GM12878 (cell line): ENCODE results near the gene EPHB1.

Source experiments
- BRCA1 ChIP-seq: IDR thresholded peaks from 2 replicates; pipeline ENCODE4 v1.6.1; 2011; ENCODE audit warnings: low read depth, low read length, improper control_type of control experiment
- CEBPB ChIP-seq, 2 experiments: fragments of 150-350 bp in 1 of 2; IDR thresholded peaks; 2 replicates each; pipeline ENCODE4 v1.6.1; 2012 to 2014; ENCODE audit warnings: low read depth in 2 of 2, low read length in 2 of 2, borderline replicate concordance in 1 of 2, inconsistent platforms in 1 of 2
- CHD1 ChIP-seq: IDR thresholded peaks from 2 replicates; pipeline ENCODE4 v1.6.1; 2012; ENCODE audit warnings: low read depth, low read length, improper control_type of control experiment
- ELK1 ChIP-seq: IDR thresholded peaks from 2 replicates; pipeline ENCODE4 v1.6.1; 2012; ENCODE audit warnings: low read depth, low read length, improper control_type of control experiment
- GABPA ChIP-seq: IDR thresholded peaks from 2 replicates; pipeline ENCODE4 v1.6.1; 2014; ENCODE audit warnings: antibody characterized with exemption, low read depth, mild to moderate bottlenecking, inconsistent platforms
- HCFC1 ChIP-seq: fragments of 150-350 bp; IDR thresholded peaks from 2 replicates; pipeline ENCODE4 v1.6.1; 2014; ENCODE audit warnings: low read length
- STAT1 ChIP-seq: fragments of 450-650 bp; conservative IDR thresholded peaks from 2 replicates; pipeline ENCODE4 v1.6.1; 2014; ENCODE audit warnings: antibody characterized with exemption, mild to moderate bottlenecking
- TAF1 ChIP-seq: IDR thresholded peaks from 2 replicates; pipeline ENCODE4 v1.6.1; 2011; ENCODE audit warnings: mild to moderate bottlenecking, low read depth, low read length, borderline replicate concordance
- YY1 ChIP-seq: IDR thresholded peaks from 2 replicates; pipeline ENCODE4 v1.6.1; 2011; ENCODE audit warnings: low read depth, mild to moderate bottlenecking, low read length
- ZNF274 ChIP-seq: IDR thresholded peaks from one replicate; pipeline ENCODE4 v1.8.0; 2011; ENCODE audit not compliant: insufficient read length, insufficient read depth
- TF ChIP-seq, protein P1 (sequence below), 3 experiments: IDR thresholded peaks in 2 of 3; conservative IDR thresholded peaks in 1 of 3; 2 replicates each; pipeline ENCODE4 v1.5.1; 2011; ENCODE audit warnings: low read depth in 3 of 3, low read length in 3 of 3, mild to moderate bottlenecking in 3 of 3, control low read depth in 2 of 3, moderate library complexity in 2 of 3, inconsistent platforms in 1 of 3, mixed read lengths in 1 of 3; ENCODE audit not compliant: control insufficient read depth in 2 of 3, insufficient read depth in 1 of 3; ENCODE audit errors: extremely low read depth in 1 of 3
- TF ChIP-seq, protein P2 (sequence below): fragments of 450-650 bp; IDR thresholded peaks from 2 replicates; pipeline ENCODE4 v1.6.1; 2014; ENCODE audit warnings: mild to moderate bottlenecking

GRCh38 chr3:134799393-134799792 lies 4.3 kb downstream of the EPHB1 start:
- TF ChIP-seq CHD1 (no peak), CEBPB (IDR thresholded peaks at IDR 0.05; ENCODE audit: borderline replicate concordance in 1 of 2, low read depth in 2 of 2, low read length in 2 of 2) (no peak), GABPA (no peak), HCFC1 (no peak), TAF1 (no peak), YY1 (no peak), ZNF274 (no peak), ELK1 (no peak), BRCA1 (no peak), STAT1 (no peak)
- TF ChIP-seq, protein P1, sequence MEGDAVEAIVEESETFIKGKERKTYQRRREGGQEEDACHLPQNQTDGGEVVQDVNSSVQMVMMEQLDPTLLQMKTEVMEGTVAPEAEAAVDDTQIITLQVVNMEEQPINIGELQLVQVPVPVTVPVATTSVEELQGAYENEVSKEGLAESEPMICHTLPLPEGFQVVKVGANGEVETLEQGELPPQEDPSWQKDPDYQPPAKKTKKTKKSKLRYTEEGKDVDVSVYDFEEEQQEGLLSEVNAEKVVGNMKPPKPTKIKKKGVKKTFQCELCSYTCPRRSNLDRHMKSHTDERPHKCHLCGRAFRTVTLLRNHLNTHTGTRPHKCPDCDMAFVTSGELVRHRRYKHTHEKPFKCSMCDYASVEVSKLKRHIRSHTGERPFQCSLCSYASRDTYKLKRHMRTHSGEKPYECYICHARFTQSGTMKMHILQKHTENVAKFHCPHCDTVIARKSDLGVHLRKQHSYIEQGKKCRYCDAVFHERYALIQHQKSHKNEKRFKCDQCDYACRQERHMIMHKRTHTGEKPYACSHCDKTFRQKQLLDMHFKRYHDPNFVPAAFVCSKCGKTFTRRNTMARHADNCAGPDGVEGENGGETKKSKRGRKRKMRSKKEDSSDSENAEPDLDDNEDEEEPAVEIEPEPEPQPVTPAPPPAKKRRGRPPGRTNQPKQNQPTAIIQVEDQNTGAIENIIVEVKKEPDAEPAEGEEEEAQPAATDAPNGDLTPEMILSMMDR (IDR thresholded peaks at IDR 0.05 in 2 of 3, conservative IDR thresholded peaks at IDR 0.05 in 1 of 3; ENCODE audit: control insufficient read depth in 2 of 3, extremely low read depth in 1 of 3, insufficient read depth in 1 of 3, low read depth in 3 of 3, low read length in 3 of 3) = no peak
- TF ChIP-seq, protein P2, sequence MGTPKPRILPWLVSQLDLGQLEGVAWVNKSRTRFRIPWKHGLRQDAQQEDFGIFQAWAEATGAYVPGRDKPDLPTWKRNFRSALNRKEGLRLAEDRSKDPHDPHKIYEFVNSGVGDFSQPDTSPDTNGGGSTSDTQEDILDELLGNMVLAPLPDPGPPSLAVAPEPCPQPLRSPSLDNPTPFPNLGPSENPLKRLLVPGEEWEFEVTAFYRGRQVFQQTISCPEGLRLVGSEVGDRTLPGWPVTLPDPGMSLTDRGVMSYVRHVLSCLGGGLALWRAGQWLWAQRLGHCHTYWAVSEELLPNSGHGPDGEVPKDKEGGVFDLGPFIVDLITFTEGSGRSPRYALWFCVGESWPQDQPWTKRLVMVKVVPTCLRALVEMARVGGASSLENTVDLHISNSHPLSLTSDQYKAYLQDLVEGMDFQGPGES = no peak
